ENCODE measurements around the gene CKAP2L. TPM values are rescaled to one million over a fixed set of nuclear protein-coding genes. Genes with fewer than 3 reads are reported as not detected.

Gene CKAP2L
- total and polyA plus RNA-seq, 9 of the 15 experiments (the other 6 are each of a cell fraction or from before 2014, with no cell fraction given), result 10.4 to 21.9 (median 14.2) TPM

- TF ChIP-seq FIP1L1 (IDR thresholded peaks at IDR 0.05; ENCODE audit: low read depth, low read length, poor library complexity, severe bottlenecking) (no peak), SOX6 (IDR thresholded peaks at IDR 0.05) (no peak), ELF1 (tag; IDR thresholded peaks at IDR 0.05) (no peak), RAD51 (IDR thresholded peaks at IDR 0.05; ENCODE audit: borderline replicate concordance, low read depth) (0 out of 2 replicates have a peak, but pooled peaks have one; percentile 26), RBM34 (IDR thresholded peaks at IDR 0.05; ENCODE audit: borderline replicate concordance, insufficient read depth, low read length) (no peak), NR0B1 (IDR thresholded peaks at IDR 0.05; ENCODE audit: partially characterized antibody) (no peak), SMC3 (conservative IDR thresholded peaks at IDR 0.05; ENCODE audit: insufficient read depth, low read depth, low read length) (no peak), NUFIP1 (IDR thresholded peaks at IDR 0.05; ENCODE audit: partially characterized antibody) (no peak), CREBBP (IDR thresholded peaks at IDR 0.05; ENCODE audit: low read depth, low read length) (no peak), ZFP91 (CRISPR knock-in tag; IDR thresholded peaks at IDR 0.05) (no peak), CREM (IDR thresholded peaks at IDR 0.05; ENCODE audit: low read depth) (0 out of 2 replicates have a peak, but pooled peaks have one; percentile 23), RB1 (IDR thresholded peaks at IDR 0.05; ENCODE audit: low read depth) (no peak), ZFP36 (IDR thresholded peaks at IDR 0.05; ENCODE audit: low read depth, low read length, partially characterized antibody) (peak; percentile 85), ZNF232 (CRISPR knock-in tag; IDR thresholded peaks at IDR 0.05) (no peak), HNRNPK (IDR thresholded peaks at IDR 0.05; ENCODE audit: low read depth, low read length, poor library complexity, severe bottlenecking) (no peak), JUN (IDR thresholded peaks at IDR 0.05; ENCODE audit: borderline replicate concordance, low read depth, low read length) (no peak), JUN (CRISPR knock-in tag; IDR thresholded peaks at IDR 0.05; ENCODE audit: borderline replicate concordance) (no peak)
- TF ChIP-seq, protein P1, sequence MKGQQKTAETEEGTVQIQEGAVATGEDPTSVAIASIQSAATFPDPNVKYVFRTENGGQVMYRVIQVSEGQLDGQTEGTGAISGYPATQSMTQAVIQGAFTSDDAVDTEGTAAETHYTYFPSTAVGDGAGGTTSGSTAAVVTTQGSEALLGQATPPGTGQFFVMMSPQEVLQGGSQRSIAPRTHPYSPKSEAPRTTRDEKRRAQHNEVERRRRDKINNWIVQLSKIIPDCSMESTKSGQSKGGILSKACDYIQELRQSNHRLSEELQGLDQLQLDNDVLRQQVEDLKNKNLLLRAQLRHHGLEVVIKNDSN (CRISPR knock-in tag; IDR thresholded peaks at IDR 0.05), result 0 out of 2 replicates have a peak, but pooled peaks have one; percentile 15
These were observed 38.6 kb downstream of the CKAP2L start (continued) for GRCh38 chr2:112725545-112726457.
